MM.1S (cell line): Measurements from ENCODE around the gene RASSF6.

Experiments
- CTCF ChIP-seq: fragments of 300-600 bp; sonication (generic); IDR thresholded peaks from 2 replicates; pipeline ENCODE4 v1.5.1; 2016; ENCODE audit warnings: antibody characterized with exemption, low read length, mixed read lengths
- EZH2 ChIP-seq: fragments of 300-600 bp; sonication (generic); optimal IDR thresholded peaks from 2 replicates; pipeline ENCODE3; 2017; ENCODE audit warnings: low read depth, mild to moderate bottlenecking, antibody characterized with exemption, low read length, mixed read lengths
- EZH2phosphoT487 ChIP-seq: fragments of 300-600 bp; sonication (generic); IDR thresholded peaks from 2 replicates; pipeline ENCODE4 v1.6.1; 2018; ENCODE audit warnings: antibody characterized with exemption, low read length

- TF ChIP-seq CTCF (no peak), EZH2phosphoT487 (no peak), EZH2 (no peak)
Observed at GRCh38 chr4:73668782-73669201, 48.6 kb upstream of the RASSF6 start.
